Mesodermal cell (in vitro differentiated cells): ENCODE measurements around the gene FMNL1.
"Not testable (repeated sequence)": the region's sequence is repeated elsewhere in the genome, so short reads cannot be mapped to it uniquely, and the experiment has no call there.

Experiments
- H3K27ac ChIP-seq: 2 replicates; pipeline ENCODE4 v1.7.0; 2013; ENCODE audit warnings: mild to moderate bottlenecking, low read depth, low read length, moderate library complexity; ENCODE audit not compliant: severe bottlenecking
- H3K36me3 ChIP-seq: 2 replicates; pipeline ENCODE4 v1.7.1; 2013; ENCODE audit warnings: mild to moderate bottlenecking, low read length, moderate library complexity; ENCODE audit not compliant: control insufficient read depth, insufficient read depth
- H3K4me1 ChIP-seq: one replicate; pipeline ENCODE4 v1.7.1; 2013; ENCODE audit warnings: mild to moderate bottlenecking, low read length; ENCODE audit not compliant: insufficient read depth, control insufficient read depth, poor library complexity, severe bottlenecking
- H3K4me3 ChIP-seq: 2 replicates; pipeline ENCODE4 v1.7.0; 2013; ENCODE audit warnings: low read length, control low read depth, mild to moderate bottlenecking; ENCODE audit not compliant: insufficient read depth, poor library complexity, severe bottlenecking; ENCODE audit errors: extremely low read depth
- H3K9me3 ChIP-seq: 2 replicates; pipeline ENCODE4 v1.7.1; 2013; ENCODE audit warnings: mild to moderate bottlenecking, low read length, moderate library complexity; ENCODE audit not compliant: control insufficient read depth
- WGBS, 2 experiments: methylation state at CpG; one replicate each; pipeline ENCODE4 v1.1.5; 2013; ENCODE audit warnings: missing lambda C conversion rate in 2 of 2; ENCODE audit not compliant: insufficient coverage in 2 of 2; 5-methylcytosine and 5-hydroxymethylcytosine counted together

FMNL1 gene

DNA sequence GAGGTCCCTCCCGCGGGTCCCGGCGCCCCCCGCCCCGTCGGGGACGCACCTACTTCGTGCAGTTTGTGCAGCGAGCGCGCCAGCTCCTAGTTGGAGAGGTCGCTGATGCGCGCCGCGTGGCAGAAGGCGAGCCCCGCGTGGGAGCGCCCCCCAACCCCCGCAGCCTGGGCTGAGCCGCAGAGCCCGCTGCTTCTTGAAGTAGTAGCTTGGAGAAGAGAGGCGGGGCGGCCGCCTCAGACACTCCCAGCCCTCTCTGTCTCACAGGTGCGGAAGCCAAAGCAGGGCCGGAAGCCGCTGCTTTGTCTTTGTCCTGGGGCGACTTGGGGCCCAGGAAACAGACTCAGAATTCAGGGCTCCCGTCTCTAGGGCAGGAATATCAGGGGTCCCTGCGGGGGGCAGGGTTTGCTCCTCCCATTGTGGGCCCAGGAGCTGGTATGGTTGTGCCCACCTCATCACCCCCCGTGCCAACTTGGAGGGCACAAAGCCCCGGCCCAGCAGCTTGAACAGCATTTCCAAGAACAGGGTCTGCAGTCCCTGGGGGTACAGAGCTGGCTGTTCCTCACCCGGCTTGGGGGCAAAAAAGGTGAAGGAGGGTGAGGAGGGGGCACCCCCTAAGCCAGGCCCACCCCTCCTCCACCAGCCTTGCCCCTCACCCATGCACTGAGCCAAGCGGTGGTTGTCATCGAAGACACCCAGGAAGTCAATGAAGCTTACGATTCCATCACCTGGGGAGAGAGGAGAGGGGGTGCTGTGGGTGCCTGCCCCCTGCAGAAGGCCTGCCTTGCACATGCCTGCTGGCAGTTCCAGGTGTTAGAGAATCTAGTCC, 26.7 kb downstream of the FMNL1 start:
- Histone ChIP-seq H3K9me3 (no peaks in the 10 kb centered on the region), H3K36me3 (no peaks in the 10 kb centered on the region), H3K4me3 (peak overlapping the region; percentile 58), H3K27ac (no peak overlapping the region), H3K4me1 (peaks cover 6% of the 10 kb centered on the region)
- 5 to 12% methylated on average over 31 to 36 of the region's 39 CpGs for WGBS, 2 experiments

GRCh38 chr17:45251931-45252330, 30.2 kb downstream of the FMNL1 start:
- Histone ChIP-seq H3K4me1 (no peaks in the 10 kb centered on the region), H3K36me3 (no peaks in the 10 kb centered on the region), H3K27ac (no peak overlapping the region), H3K9me3 (no peaks in the 10 kb centered on the region), H3K4me3 (no peak overlapping the region)
- 95 to 100% methylated on average over 1 to 4 of the region's 7 CpGs for WGBS, 2 experiments

DNA sequence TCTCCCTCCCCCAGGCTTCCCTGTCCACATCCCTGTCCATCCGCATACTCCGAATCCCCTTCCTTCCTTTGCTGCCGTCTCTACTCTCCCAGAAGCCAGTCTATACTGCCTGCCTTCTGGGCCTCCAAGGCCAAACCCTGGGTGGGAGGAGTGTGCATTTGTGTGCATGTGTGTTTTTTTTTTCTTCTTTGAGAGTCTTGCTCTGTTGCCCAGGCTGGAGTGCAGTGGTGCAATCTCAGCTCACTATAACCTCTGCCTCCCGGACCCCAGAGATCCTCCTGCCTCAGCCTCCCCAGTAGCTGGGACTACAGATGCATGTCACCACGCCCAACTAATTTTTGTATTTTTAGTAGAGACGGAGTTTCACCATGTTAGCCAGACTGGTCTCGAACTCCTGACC, 31.6 kb downstream of the FMNL1 start:
- H3K9me3 ChIP-seq, H3K4me1 ChIP-seq, H3K36me3 ChIP-seq, H3K4me3 ChIP-seq, H3K27ac ChIP-seq: not testable (repeated sequence)
- 94 to 98% methylated on average over 4 of the region's 7 CpGs for WGBS, 2 experiments

DNA sequence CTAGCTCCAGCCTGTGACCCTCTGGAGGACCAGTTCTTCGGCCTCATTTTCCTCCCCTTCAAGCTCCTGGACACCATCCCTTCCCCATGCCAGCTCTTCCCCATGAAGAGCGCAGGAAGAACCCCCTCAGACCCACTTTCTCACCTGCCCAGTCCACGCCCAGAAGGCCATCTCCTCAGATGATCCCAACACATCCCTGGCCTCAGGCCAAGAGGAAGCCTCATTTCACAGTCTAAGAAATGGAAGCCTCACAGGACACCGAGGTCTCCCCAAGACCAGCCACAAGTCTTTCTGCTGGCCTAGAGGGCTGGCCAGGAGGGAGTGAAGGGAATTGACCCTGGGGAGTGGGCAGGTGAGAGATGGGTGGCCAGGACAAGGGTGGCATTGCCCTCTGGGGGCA, 32.2 kb downstream of the FMNL1 start:
- Histone ChIP-seq H3K36me3 (no peaks in the 10 kb centered on the region), H3K4me3 (no peak overlapping the region), H3K27ac (no peak overlapping the region), H3K4me1 (no peaks in the 10 kb centered on the region), H3K9me3 (no peaks in the 10 kb centered on the region)
- WGBS, 2 experiments, result 96 to 100% methylated on average over 1 to 4 of the region's 4 CpGs

DNA sequence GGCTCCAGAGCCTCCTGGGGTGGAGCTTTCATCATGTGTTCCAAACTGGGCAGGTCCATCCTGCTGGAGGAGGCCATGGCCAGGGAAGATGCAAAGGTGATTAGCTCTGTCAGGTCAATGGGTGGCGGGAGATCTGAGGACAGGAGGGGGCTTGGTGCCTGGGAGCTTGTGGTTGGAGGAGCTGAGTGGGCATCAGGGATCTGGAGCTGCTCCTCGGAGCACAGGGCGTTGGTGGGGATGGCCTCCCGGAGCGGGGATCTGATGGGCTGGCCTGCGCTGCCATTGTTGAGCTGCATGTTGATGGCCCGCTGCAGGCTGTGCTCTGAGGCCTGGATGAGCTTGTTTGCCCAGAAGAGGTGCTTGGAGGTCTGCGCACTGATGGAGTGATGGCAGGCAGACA, 33.7 kb downstream of the FMNL1 start:
- Histone ChIP-seq H3K36me3 (no peaks in the 10 kb centered on the region), H3K27ac (no peak overlapping the region), H3K9me3 (no peaks in the 10 kb centered on the region), H3K4me1 (no peaks in the 10 kb centered on the region), H3K4me3 (no peak overlapping the region)
- WGBS, 2 experiments, result 95 to 99% methylated on average over 7 to 8 of the region's 8 CpGs

DNA sequence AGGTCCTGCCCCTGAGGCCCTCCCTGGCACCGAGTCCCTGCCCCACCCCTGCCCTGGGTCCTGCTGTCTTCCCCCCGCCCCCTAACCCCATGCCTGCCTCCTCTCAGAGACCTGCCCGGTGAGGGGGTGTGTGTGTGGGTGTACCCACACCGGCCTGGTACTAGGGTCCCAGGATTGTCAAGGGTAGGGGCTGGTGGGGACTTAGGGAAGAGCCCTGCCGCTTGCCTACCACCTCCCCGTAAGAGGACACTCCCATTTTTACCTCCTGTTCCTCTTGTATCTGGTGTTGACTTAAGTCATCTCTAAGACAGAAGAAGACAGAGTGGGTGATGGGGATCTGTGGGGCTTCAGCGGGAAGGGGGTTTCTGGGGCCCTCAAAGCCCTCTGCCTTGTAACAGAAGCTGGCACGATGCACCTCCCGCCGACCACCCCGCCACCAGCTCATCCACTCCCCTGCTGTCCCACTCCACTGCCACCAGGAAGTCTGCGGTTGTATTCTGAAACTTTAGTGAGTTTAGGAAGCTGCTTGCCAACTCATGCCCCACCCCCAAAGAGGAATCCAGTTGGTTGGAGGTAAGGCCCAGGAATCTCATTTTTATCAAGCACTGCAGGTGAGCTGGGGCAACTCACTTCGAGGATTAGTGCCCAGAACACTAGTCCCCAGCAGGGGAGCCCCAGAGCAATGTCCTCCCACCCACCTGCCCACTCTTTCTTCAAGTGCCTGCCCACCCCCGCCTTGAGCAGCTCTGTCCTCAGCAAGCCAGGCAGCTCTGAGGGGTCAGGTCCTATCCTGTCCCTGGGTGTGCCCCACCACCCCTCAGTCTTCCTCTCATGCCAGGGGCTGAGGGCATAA, 34.7 kb downstream of the FMNL1 start:
- no peaks in the 10 kb centered on the region for H3K36me3 ChIP-seq
- no peaks in the 10 kb centered on the region for H3K4me1 ChIP-seq
- H3K9me3 ChIP-seq, result no peaks in the 10 kb centered on the region
- H3K4me3 ChIP-seq, result no peak overlapping the region
- 50 to 90% methylated on average over 2 of the region's 14 CpGs for WGBS, 2 experiments
- H3K27ac ChIP-seq, result no peak overlapping the region

DNA sequence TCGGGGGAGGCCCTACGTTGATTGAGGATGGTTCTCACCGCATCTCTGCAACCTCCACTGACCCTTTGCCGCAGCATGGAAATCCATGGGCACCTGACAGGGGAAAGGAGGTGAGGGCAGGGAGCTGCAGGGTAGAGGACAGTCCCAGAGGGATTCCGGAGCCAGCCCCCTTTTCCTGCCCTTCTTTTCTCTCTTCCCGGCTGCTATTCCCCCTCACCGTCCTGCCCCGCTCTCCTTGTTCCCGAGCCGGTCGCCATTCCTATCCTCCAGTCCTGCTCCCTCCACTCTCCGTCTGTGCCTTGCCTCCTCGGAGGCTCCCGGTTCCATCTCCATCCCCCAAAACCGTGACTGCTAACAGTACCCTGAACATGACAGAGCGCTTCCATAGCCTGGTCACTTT, 35.4 kb downstream of the FMNL1 start:
- H3K4me1 ChIP-seq, result peaks cover 6% of the 10 kb centered on the region
- no peak overlapping the region for H3K27ac ChIP-seq
- WGBS, 2 experiments, result 73 to 75% methylated on average over 13 to 15 of the region's 16 CpGs
- H3K9me3 ChIP-seq, result no peaks in the 10 kb centered on the region
- H3K4me3 ChIP-seq, result no peak overlapping the region
- no peaks in the 10 kb centered on the region for H3K36me3 ChIP-seq

- H3K27ac ChIP-seq, result no peak overlapping the region
- 72% methylated on average over 3 of the region's 5 CpGs; no CpG with 5 or more reads in 1 of the 2 experiments for WGBS, 2 experiments
- no peak overlapping the region for H3K4me3 ChIP-seq
- H3K36me3 ChIP-seq, result peaks cover 9% of the 10 kb centered on the region
- no peaks in the 10 kb centered on the region for H3K9me3 ChIP-seq
- H3K4me1 ChIP-seq, result peaks cover 9% of the 10 kb centered on the region
Observed at GRCh38 chr17:45258981-45259380, 37.3 kb downstream of the FMNL1 start.

GRCh38 chr17:45260204-45260783, 38.6 kb downstream of the FMNL1 start:
- H3K4me1 ChIP-seq, result peaks cover 9% of the 10 kb centered on the region
- no peaks in the 10 kb centered on the region for H3K9me3 ChIP-seq
- no peak overlapping the region for H3K27ac ChIP-seq
- peaks cover 20% of the 10 kb centered on the region for H3K36me3 ChIP-seq
- 91 to 95% methylated on average over 7 of the region's 7 CpGs for WGBS, 2 experiments
- H3K4me3 ChIP-seq, result no peak overlapping the region

- no peak within 1 kb of the TSS for H3K27ac ChIP-seq
- peaks cover 33% of the 10 kb centered on the region for H3K36me3 ChIP-seq
- 20 to 25% methylated on average over 36 to 50 of the region's 68 CpGs for WGBS, 2 experiments
- H3K4me3 ChIP-seq, result peak within 1 kb of the TSS; percentile 34
- no peaks in the 10 kb centered on the region for H3K9me3 ChIP-seq
- peaks cover 9% of the 10 kb centered on the region for H3K4me1 ChIP-seq
Observed at GRCh38 chr17:45261577-45262515, 40.2 kb downstream of the FMNL1 start, which contains the start of gene SPATA32. TSS of gene SPATA32 (minus strand) at chr17:45262094. CDS start at chr17:45262016, 78 bp downstream.
